Sciatic nerve (tissue), 2 donors: ENCODE measurements around the gene SH3RF1. TPM values are rescaled to one million over a fixed set of nuclear protein-coding genes. Genes with fewer than 3 reads are reported as not detected.
A peak's percentile ranks its signal among the peaks of the same experiment; 100 is the strongest.

Source experiments
- ATAC-seq: fragments of 200-7000 bp; cut with Tn5 transposase; one replicate; pipeline ENCODE4 v1.9.1; 2020; ENCODE audit warnings: mild to moderate bottlenecking, moderate library complexity
- DNase-seq: peaks from one replicate; pipeline ENCODE4 v3.0.0-alpha.2; 2020; ENCODE audit warnings: low spot score
- intact Hi-C: fragments of 100-400 bp; cut with DNase I; formaldehyde crosslinking; loops from one replicate; pipeline ENCODE4 v1.14.2; 2022
- total RNA-seq: library from RNA; stranded (reverse); fragmentation: NEBNext Ultra II Directional; extraction: Animal tissue kit (Norgen Biotek cat#: 25700); gene quantifications from one replicate; pipeline ENCODE4 v1.2.1, GENCODE V29; 2021
- donor health status: DM: no; HTN: no; CAD: no.
- donor health status: DM: no; HTN: no; CAD: no.

Gene SH3RF1
- total RNA-seq, 1 donor from 2014 or later, result 15.6 TPM

DNA sequence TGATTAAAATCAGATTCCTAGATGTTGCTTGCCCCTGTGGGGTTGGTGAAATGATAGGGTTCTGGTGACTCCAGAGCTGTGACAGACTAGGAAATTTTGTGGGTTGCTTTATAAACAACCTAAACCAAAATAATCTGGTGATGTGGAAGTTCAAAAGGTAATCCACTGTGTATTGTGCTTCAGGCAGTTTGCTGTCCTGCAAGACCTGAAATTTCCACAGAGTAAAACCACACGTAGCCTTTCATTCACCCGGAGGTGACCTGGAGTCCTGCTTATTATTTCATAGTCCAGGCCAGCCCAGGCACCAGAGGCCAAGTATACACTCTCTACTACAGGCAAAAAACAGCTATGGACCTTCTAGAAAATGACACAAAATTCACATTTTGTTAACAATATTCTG is 146.1 kb downstream of the SH3RF1 start:
- intact Hi-C loops, result no loop called here
- ATAC-seq, result no peak
- DNase-seq, result no peak

DNA sequence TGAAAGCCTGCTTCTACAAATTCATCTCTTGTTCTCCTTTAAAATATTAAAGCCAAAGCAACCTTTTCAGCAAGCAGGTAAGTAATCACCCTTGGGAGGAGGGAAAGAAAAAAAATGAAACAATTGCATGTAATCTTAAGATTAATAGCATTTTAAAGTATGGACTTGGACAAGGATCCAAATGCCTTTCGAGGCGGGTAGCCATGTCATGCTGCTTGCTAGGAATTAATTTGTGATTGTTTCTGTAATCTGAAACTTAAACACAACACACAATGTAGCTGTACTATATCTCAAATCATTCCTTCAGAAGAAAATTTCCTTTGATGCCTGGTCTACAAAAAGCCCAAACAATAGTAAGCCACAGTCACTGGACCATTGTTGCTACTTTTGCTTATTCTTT is 148.3 kb downstream of the SH3RF1 start:
- intact Hi-C loops, result no loop called here
- ATAC-seq (no peak), DNase-seq (no peak)

DNA sequence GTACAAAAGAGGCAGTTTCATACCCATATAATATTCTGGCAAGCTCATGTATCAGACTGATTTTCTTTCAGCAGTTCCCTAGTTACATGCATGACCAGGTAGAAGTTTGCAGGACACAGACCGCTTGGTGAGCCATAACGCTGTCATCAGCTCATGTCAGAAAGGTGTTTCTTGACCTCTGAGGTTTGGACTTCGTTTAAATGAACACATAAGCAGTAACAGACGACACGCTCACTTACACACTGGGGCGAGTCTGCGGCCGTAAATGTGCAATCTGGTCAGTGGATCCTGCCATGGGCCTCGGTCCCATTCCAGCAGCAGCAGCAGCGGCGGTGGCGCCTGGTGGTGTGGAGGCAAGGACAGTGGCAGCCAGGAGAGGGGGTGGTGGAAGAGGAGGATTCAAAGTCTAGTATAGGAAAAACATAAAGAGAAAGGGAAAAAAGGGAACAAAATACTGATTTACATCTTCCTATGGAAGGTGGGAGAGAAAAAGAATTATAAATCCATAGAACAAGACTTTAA is 148.8 kb downstream of the SH3RF1 start:
- DNase-seq (no peak), ATAC-seq (no peak)
- intact Hi-C loops, result no loop called here

DNA sequence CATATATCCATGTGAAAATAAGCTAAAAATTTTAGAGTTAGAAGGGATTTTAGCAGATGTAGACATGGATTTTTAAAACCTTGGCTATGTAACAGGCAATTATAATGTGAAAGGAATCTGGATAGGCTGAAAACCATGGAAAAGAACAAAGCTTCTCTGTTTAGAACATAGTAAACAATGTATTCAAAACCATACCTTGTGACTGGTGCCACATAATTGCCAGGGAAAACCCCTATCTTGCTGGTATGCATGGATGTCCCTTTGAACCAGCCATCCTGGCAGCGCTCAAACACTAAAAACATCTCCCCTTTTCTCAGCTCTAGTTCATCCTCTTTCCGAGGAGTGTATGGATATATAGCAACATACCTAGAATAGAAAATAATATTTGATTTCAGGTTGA is 150.1 kb downstream of the SH3RF1 start:
- intact Hi-C loops, result no loop called here
- DNase-seq, result no peak
- no peak for ATAC-seq

DNA sequence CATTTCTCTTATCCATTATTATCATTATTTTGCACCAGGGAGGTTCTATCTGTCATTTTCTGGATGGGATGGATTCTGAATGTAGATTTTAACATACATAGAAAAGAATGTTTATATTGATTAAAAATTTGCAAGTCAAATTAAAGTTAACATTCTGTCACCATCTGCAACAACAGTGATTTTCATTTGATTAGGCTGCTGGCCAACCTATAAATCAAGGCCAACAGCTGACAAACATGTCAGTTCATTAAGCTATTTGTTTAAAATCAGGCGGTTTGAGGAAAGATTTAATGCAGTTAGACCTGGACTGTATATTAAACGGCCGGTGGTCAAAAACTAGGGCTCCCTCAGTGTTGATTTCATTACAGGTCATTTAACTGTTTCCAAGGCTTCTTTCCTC is 151.2 kb downstream of the SH3RF1 start:
- ATAC-seq (no peak), DNase-seq (no peak)
- intact Hi-C loops, result no loop called here

DNA sequence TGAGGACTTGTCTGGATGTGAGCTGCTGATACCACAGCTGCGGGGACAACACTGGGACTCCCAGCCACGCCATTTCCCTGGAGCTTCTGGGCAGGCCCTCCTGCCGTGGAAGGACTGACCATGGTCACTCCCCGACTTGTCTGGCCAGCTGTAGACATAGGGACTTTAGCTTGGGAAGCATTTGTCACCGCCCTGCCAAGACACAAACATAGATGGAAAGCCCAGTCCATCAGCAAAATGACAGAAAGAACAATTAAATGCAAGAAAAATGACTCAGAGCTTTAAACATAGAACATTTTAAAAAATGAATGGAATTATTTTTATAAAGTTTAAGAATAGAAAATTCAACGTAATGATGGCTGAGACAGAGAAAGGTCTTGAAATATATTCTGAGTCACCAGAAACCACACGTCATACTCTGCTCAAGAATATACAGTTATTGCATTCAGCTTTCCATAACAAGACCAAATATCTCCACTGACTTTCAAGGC is 153.1 kb downstream of the SH3RF1 start:
- ATAC-seq (no peak), DNase-seq (no peak)
- intact Hi-C loops, result no loop called here

DNA sequence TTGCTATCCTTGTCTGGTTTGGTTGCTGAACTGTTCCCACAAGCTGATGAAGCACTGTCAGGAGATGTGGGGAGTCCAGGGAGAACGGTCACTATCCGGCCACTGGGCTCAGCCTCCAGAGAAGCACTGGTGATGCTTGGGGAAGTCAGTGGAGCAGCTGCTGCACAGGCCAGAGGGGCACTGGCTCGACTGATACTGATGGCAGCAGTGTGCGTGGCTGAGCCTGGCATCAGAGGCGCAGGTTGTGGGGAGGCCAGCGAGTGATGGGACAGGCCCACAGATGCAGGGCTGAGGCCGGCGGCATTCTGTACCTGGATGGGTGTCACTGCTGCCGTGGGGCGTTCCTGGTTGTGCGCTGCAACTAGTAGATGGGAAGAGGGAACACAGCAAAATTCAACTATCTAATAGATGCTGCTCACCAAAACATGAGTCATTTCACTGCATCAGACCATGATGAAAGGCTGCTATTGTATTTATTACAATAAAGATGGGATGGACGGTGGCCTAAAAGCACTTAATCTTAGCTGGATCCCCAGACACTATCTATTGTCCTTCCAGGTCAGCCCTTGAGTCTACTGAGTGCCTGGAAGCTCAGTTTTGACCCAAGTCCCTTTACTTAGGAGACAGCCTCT is 154.4 kb downstream of the SH3RF1 start:
- DNase-seq (no peak), ATAC-seq (no peak)
- intact Hi-C loops, result no loop called here

DNA sequence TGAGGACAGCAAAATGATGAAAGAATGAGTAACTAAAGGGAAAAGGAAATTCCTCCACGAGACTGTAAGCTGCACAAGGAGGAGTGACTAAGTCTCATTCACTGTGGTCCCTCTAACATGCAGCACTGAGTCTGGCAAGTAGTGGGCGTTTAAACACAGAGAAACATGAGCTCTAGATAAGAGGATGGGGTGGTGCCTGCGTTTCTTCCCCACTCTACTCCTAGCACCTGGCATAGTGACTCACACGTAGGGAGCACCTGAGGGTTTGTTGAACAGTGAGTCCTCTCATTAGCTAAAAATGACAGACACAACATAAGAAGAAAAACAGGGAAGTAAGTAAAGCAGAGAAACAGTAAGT is 154.9 kb downstream of the SH3RF1 start:
- peak; percentile 39 for ATAC-seq
- DNase-seq, result no peak
- intact Hi-C loops, result no loop called here

DNA sequence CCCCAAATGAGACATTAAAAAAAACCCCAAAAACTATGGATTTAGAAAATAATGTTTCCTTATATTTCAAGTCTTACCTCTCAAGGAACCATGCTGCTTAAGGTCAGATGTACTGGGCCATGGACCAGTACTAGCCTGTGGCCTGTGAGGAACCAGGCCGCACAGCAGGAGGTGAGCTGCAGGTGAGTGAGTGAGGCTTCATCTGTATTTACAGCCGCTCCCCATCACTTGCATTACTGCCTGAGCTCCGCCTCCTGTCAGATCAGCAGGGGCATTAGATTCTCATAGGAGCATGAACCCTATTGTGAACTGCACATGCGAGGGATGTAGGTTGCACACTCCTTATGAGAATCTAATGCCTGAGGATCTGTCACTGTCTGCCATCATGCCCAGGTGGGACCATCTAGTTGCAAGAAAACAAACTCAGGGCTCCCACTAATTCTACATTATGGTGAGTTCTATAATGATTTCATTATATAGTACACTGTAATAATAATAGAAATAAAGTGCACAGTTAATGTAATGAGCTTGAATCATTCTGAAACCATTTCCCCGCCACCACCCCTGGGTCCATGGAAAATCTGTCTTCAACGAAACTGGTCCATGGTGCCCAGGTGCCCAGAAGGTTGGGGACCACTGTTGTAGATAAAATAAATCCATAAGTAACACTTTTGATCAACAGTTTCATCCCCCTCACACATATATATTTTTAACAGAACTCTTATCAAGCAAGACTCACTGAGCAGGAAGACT is 155.4 kb downstream of the SH3RF1 start:
- intact Hi-C loops, result no loop called here
- DNase-seq (no peak), ATAC-seq (no peak)

DNA sequence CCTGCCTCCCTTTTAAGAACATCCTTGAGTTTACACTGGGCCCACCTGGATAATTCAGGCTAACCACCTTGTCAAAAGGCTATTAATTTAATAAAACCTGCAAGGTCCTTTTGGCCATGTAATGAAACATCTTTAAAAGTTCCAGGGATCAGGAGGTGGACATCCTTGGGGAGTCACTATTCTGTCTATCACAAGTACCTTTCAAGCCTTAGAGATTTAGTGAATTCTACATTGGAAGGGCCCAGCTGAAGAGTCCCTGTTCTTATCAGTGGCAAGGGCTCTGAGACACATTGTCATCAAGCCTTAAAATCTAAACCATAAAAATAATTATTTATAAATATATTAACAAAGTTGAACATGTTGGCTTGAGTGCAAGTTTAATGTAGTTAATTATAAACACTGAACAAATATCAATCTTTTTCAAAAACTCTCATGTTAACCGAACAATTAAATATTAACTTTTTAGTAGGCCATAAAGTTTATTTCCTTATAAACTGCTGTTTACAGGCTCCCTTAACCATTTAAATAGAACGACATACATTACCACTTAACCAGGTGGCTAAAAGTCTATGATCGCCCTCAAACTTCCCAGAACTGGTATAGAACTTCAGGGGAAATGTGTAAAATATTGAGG is 156.3 kb downstream of the SH3RF1 start:
- DNase-seq (no peak), ATAC-seq (no peak)
- intact Hi-C loops, result no loop called here

DNA sequence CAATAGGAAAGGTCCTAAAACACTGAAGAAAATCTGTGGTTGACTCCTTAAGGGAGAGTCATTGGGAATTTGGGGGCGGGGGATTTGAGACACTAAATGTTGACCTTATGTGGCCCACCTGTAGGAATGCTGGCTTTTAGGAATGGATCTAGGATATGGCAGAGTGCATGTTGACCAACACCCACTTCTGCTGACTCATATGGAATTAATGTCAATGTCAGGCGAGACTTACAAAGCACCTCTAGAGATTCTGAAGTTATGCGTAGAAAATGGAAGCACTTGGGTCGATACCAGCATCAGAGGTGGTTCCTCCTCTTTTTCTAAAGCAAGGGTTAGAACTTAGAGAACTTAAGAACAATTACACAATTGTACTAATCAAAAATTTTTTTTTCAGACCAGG is 160.1 kb downstream of the SH3RF1 start:
- intact Hi-C loops, result no loop called here
- DNase-seq (no peak), ATAC-seq (no peak)

DNA sequence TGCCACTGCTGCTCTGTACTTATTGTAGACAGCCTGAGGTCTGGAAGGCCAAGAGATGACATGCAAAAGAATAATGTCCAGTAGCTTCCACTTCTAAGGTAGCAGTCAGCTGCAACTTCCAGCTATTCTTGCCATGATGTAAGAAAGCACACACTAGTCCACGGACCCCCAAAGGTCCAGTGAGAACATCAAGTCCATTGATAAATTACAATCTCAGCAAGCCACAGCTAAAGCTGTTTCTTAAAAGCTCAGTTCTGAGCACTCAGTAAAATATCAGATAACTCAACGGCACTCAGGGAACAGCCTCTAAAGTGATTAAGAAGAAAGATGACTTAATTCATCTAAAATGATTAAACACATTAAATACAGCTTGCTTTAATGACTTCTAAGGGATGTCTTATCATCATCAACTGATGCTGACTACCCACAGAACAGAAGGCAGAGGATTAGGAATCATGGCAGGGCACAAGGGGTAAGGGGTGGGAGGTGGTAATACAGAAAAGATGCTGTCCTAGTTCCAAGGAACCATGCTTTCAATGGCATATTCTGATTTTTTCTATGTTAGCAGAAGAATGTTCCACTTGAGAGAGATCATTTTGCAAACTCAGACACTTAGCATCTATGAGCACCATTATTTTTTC is 161.6 kb downstream of the SH3RF1 start:
- ATAC-seq (no peak), DNase-seq (no peak)
- intact Hi-C loops, result no loop called here

DNA sequence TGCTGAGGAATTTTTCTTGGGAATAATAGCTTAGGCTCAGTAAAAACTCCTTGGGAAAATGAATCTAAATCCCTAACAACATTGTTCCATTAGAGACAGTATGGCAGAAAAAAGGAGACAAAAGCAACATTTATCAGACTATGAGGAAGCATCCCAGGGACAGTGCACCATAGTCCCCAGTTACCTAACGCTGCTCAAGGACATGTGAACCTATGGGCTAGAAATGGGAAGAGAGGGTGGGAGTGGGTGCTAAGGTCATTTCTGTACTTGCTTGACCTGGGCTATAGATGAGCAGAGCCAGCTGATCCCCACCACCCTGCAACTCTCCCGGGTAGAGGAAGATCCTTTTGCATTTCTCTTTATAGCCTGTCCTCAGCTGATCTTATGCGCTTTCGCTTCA is 162.5 kb downstream of the SH3RF1 start:
- DNase-seq, result no peak
- intact Hi-C loops, result no loop called here

DNA sequence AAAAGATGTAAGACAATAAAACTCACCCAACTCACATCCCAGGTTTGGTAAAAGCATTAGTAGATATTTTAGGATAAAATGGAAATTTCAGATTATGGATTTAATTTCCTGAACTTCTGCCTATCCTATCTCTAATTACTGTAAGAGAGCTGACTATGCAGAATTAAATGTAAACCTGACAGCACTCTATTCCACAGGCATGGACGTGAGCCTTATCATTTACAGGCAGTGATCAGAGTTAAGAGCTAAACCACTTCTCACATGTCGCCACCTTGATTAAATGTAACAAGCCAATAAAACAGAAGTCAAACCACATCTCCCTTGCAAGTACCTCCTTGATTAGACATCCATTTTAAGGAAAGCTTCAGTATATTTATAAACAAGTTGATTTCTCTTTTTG is 163.2 kb downstream of the SH3RF1 start:
- DNase-seq (no peak), ATAC-seq (no peak)
- intact Hi-C loops, result no loop called here

More for the DNA sequence above, 162.5 kb downstream of the SH3RF1 start:
- ATAC-seq, result no peak

DNA sequence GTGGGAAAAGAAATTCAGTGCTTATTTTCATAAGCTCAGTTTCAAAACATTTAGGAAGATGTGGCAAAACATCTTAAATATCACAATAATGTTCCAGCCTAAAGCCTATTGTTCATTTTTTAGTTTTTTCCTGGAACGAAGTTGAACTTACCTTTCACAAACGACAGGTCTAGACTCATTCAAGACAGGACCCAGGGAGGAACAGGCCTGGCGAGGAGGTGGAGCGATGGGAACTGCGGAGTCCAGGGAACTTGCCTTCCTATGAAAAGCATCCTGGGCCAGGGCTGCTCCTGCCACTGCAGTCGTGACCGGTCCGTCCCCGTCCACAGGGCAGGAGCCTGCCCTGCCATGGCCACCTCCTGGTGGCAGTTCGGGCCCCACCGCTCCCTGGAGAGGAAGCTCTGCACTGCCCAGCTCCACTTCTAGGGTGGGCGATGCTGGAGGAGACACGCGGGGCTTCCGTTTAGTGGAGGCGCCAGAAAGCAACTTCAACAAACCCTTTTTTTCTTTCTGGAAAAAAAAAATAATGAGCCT is 164.0 kb downstream of the SH3RF1 start:
- intact Hi-C loops, result no loop called here

DNA sequence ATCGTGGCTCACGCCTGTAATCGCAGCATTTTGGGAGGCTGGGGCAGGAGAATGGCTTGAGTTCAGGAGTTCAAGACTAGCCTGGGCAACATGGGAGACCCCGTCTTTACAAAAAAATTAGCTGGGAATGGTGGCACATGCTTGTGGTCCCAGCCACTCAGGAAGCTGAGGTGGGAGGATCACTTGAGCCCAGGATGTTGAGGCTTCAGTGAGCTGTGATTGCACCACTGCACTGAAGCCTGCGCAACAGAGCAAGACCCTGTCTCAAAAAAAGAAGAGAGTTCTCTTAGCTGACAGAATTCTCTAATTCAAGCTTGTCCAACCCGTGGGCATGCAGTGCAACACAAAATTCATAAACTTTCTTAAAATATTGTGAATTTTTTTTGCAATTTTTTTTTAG is 165.1 kb downstream of the SH3RF1 start:
- DNase-seq, result no peak
- intact Hi-C loops, result no loop called here
- ATAC-seq, result no peak

More for the DNA sequence above, 164.0 kb downstream of the SH3RF1 start:
- ATAC-seq, result no peak
- DNase-seq, result no peak

DNA sequence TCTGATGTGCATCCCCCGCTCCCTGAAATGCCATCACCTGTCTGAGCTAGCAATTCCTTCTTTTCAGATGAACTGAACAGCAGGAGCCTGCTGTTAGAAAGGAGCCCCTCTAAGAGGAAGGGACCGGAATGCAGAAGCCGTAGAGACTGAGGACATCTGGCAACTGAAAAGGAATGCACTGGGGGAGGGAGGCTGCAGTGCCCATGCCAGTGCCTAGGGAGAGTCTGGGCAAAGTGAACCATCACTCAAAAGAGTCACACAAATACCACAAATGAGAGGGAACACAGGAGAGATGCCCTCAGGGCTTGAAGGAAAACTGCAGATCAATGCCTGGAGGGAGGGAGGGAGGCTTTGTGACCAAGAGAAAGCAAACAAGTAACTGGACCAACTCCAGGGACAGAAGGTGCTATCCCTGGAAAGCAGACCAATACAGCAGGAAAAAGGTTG is 166.8 kb downstream of the SH3RF1 start:
- intact Hi-C loops, result no loop called here
- DNase-seq, result no peak
- no peak for ATAC-seq

DNA sequence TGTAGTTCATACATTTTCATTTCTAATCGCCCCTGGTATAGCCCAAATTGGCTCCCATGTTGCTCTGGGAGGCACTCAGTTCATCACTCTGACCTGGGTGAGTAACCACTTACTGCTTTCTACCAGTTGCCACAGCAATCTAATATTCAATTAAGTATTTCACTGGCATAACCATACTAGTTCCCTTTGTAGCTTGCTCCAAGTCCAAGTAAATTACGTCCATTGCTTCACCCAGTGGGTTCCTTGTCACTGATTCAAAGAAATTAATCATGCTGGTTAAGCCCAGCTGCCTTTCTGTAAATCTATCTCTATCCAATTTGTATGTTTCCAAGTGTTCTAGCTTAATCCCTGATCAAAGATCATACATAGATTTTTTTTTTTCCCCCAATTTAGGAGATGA is 168.7 kb downstream of the SH3RF1 start:
- DNase-seq (no peak), ATAC-seq (no peak)
- intact Hi-C loops, result no loop called here

DNA sequence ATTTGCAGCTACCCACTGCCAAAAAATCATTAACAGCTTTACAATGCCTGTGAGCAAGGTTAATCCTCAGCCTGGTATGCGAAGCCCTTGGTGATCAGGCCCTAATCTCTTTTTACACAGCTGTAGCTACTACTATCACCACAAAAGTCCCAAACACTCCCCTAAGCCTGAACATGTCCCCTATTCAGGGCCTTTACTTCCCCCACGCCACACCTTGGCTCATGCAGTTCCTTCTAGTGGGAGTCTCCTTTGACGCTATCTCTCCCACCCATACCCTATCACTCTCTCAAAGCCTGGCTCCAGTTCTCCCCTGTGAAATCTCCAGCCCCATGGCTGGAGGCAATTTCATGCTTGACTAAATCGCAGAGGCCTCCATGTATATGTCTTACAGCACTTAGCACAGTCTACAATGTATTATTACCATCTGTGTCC is 170.1 kb downstream of the SH3RF1 start:
- ATAC-seq (no peak), DNase-seq (no peak)
- intact Hi-C loops, result no loop called here
